H1 (cell line): ENCODE results near the gene DNMT1. TPM values are rescaled to one million over a fixed set of nuclear protein-coding genes. Genes with fewer than 3 reads are reported as not detected.

Experiments
- CTCF ChIA-PET: fragments of 300-600 bp; sonication (Branson Sonifier 250); formaldehyde crosslinking; loops from one replicate; lab custom pipeline; 2021; ENCODE audit not compliant: partially characterized antibody; lab: Charles Lee
- POLR2A ChIA-PET: fragments of 300-600 bp; sonication (Branson Sonifier 250); formaldehyde crosslinking; loops from one replicate; lab custom pipeline; 2021; ENCODE audit warnings: inconsistent platforms; ENCODE audit not compliant: partially characterized antibody; lab: Charles Lee
- DNase-seq, 2 experiments: peaks; one replicate each; pipeline versions ENCODE4 v3.0.0 to v3.0.0-alpha.2; 2010 to 2022; ENCODE audit warnings: low spot score in 2 of 2, low read depth in 1 of 2, mixed read lengths in 1 of 2
- FAIRE-seq: peaks from 2 replicates; lab custom pipeline; 2011; peaks lifted over from hg19 to GRCh38; lab: Jason Lieb, UNC
- H2AFZ ChIP-seq: 2 replicates; pipeline ENCODE4 v1.8.1; 2012; ENCODE audit warnings: low read length, inconsistent platforms
- H2AK5ac ChIP-seq: 2 replicates; pipeline ENCODE4 v1.6.1; 2013; ENCODE audit warnings: low read depth, low read length
- H2BK120ac ChIP-seq: replicated peaks from 2 replicates; pipeline ENCODE3; 2013; ENCODE audit warnings: low read depth, low read length, inconsistent platforms
- H2BK12ac ChIP-seq: 2 replicates; pipeline ENCODE4 v1.6.1; 2013; ENCODE audit warnings: low read depth, low read length
- H2BK15ac ChIP-seq: 2 replicates; pipeline ENCODE4 v1.6.1; 2013; ENCODE audit warnings: low read length
- H2BK20ac ChIP-seq: 2 replicates; pipeline ENCODE4 v1.6.1; 2013; ENCODE audit warnings: low read length
- H2BK5ac ChIP-seq: 2 replicates; pipeline ENCODE4 v1.6.1; 2013; ENCODE audit warnings: low read depth, low read length
- H3K14ac ChIP-seq: 2 replicates; pipeline ENCODE4 v1.6.1; 2013; ENCODE audit warnings: inconsistent platforms; ENCODE audit not compliant: insufficient read length
- H3K18ac ChIP-seq: 2 replicates; pipeline ENCODE4 v1.6.1; 2013; ENCODE audit warnings: low read length; ENCODE audit errors: extremely low read depth
- H3K23ac ChIP-seq: 2 replicates; pipeline ENCODE4 v1.6.1; 2013; ENCODE audit warnings: inconsistent platforms; ENCODE audit not compliant: insufficient read length
- H3K23me2 ChIP-seq: 2 replicates; pipeline ENCODE4 v1.6.1; 2013; ENCODE audit warnings: low read depth, low read length
- H3K27ac ChIP-seq: 2 replicates; pipeline ENCODE4 v1.6.1; 2011; ENCODE audit warnings: low read depth, low read length, inconsistent platforms
- H3K27me3 ChIP-seq, 4 experiments: replicated peaks in 1 of 4; 1 replicate in 1 of 4; 2 replicates in 3 of 4; pipeline versions ENCODE4 v1.6.1 to v1.8.1; 2011 to 2013; ENCODE audit warnings: low read length in 3 of 4, mild to moderate bottlenecking in 3 of 4, inconsistent platforms in 2 of 4, mixed read lengths in 2 of 4, moderate library complexity in 1 of 4; ENCODE audit not compliant: control insufficient read depth in 3 of 4, insufficient read depth in 3 of 4; ENCODE audit errors: extremely low read depth in 1 of 4
- H3K36me3 ChIP-seq, 4 experiments: 2 replicates each; pipeline versions ENCODE4 v1.6.1 to v1.8.1; 2011 to 2013; ENCODE audit warnings: mild to moderate bottlenecking in 4 of 4, low read length in 3 of 4, moderate library complexity in 2 of 4, control low read depth in 1 of 4, inconsistent platforms in 1 of 4; ENCODE audit not compliant: insufficient read depth in 4 of 4, control insufficient read depth in 2 of 4
- H3K4ac ChIP-seq: replicated peaks from 2 replicates; pipeline ENCODE3; 2013; ENCODE audit warnings: low read length, low read depth, mixed read lengths, inconsistent platforms; ENCODE audit not compliant: insufficient read length
- H3K4me1 ChIP-seq, 4 experiments: replicated peaks in 1 of 4; 1 replicate in 1 of 4; 2 replicates in 3 of 4; pipeline versions ENCODE4 v1.6.1 to v1.8.1; 2011 to 2013; ENCODE audit warnings: low read length in 3 of 4, inconsistent platforms in 2 of 4, mixed read lengths in 1 of 4; ENCODE audit not compliant: insufficient read depth in 4 of 4, control insufficient read depth in 3 of 4
- H3K4me2 ChIP-seq, 2 experiments: 2 replicates each; pipeline versions ENCODE4 v1.6.1 to v1.8.1; 2011 to 2013; ENCODE audit warnings: low read depth in 2 of 2, low read length in 2 of 2, control low read depth in 1 of 2, inconsistent platforms in 1 of 2, mild to moderate bottlenecking in 1 of 2; ENCODE audit not compliant: insufficient read depth in 1 of 2
- H3K4me3 ChIP-seq, 4 experiments: fragments of 200-600, 300-600 bp in 1 of 4; sonication (generic), shearing (Covaris generic), sonication (Bioruptor Twin) in 1 of 4; 2 replicates each; pipeline versions ENCODE4 v1.5.1 to v1.8.1; 2011 to 2016; ENCODE audit warnings: low read length in 4 of 4, low read depth in 3 of 4, control low read depth in 2 of 4, inconsistent platforms in 2 of 4, mild to moderate bottlenecking in 2 of 4, mixed read lengths in 1 of 4, moderate library complexity in 1 of 4; ENCODE audit not compliant: insufficient read depth in 2 of 4; ENCODE audit errors: extremely low read depth in 1 of 4
- H3K56ac ChIP-seq: replicated peaks from 2 replicates; pipeline ENCODE3; 2013; ENCODE audit warnings: low read depth, mild to moderate bottlenecking, mixed read lengths, low read length, inconsistent platforms; ENCODE audit not compliant: insufficient read length
- H3K79me1 ChIP-seq: 2 replicates; pipeline ENCODE4 v1.6.1; 2013; ENCODE audit warnings: low read depth, low read length, control low read depth
- H3K79me2 ChIP-seq, 2 experiments: 2 replicates each; pipeline versions ENCODE4 v1.6.1 to v1.8.1; 2012 to 2013; ENCODE audit warnings: low read length in 2 of 2, mild to moderate bottlenecking in 2 of 2, inconsistent platforms in 1 of 2; ENCODE audit not compliant: insufficient read depth in 2 of 2, control insufficient read depth in 1 of 2
- H3K9ac ChIP-seq, 4 experiments: replicated peaks in 1 of 4; 1 replicate in 1 of 4; 2 replicates in 3 of 4; pipeline versions ENCODE4 v1.6.1 to v1.8.1; 2011 to 2013; ENCODE audit warnings: low read depth in 3 of 4, low read length in 3 of 4, control low read depth in 2 of 4, mild to moderate bottlenecking in 2 of 4, moderate library complexity in 2 of 4, inconsistent platforms in 1 of 4; ENCODE audit errors: extremely low read depth in 1 of 4
- H3K9me3 ChIP-seq, 2 experiments: 2 replicates each; pipeline versions ENCODE4 v1.6.1 to v1.8.1; 2012 to 2013; ENCODE audit warnings: mild to moderate bottlenecking in 2 of 2, moderate library complexity in 2 of 2, control low read depth in 1 of 2, inconsistent platforms in 1 of 2, low read depth in 1 of 2, low read length in 1 of 2, mixed read lengths in 1 of 2; ENCODE audit not compliant: insufficient read depth in 2 of 2
- H4K20me1 ChIP-seq, 2 experiments: replicated peaks in 1 of 2; 2 replicates each; pipeline versions ENCODE3 to v1.8.1; 2011 to 2013; ENCODE audit warnings: inconsistent platforms in 2 of 2, low read length in 2 of 2, mild to moderate bottlenecking in 1 of 2; ENCODE audit not compliant: insufficient read depth in 2 of 2, control insufficient read depth in 1 of 2
- H4K5ac ChIP-seq: 2 replicates; pipeline ENCODE4 v1.6.1; 2013; ENCODE audit warnings: low read length, low read depth, mixed read lengths, inconsistent platforms; ENCODE audit not compliant: insufficient read length
- H4K8ac ChIP-seq: 2 replicates; pipeline ENCODE4 v1.8.0; 2013; ENCODE audit warnings: mild to moderate bottlenecking, moderate library complexity, low read length, inconsistent platforms; ENCODE audit not compliant: insufficient read depth; ENCODE audit errors: extremely low read depth
- H4K91ac ChIP-seq: replicated peaks from 2 replicates; pipeline ENCODE3; 2013; ENCODE audit warnings: low read length, mixed read lengths, inconsistent platforms; ENCODE audit not compliant: insufficient read length
- POLR2AphosphoS5 ChIP-seq: IDR thresholded peaks from 2 replicates; pipeline ENCODE4 v1.6.1; 2011; ENCODE audit warnings: low read depth, low read length
- WGBS, 2 experiments: shearing (Covaris generic) in 1 of 2; methylation state at CpG; one replicate each; pipeline versions ENCODE4 v1.1.6 to v1.1.7; 2013 to 2015; ENCODE audit warnings: low lambda C conversion rate in 2 of 2, mixed read lengths in 2 of 2, inconsistent platforms in 1 of 2, low coverage in 1 of 2, missing lambda C conversion rate in 1 of 2; ENCODE audit not compliant: insufficient replicate concordance in 2 of 2, insufficient coverage in 1 of 2, insufficient read length in 1 of 2; ENCODE audit errors: extremely low coverage in 1 of 2, missing lambda C conversion rate in 1 of 2; 5-methylcytosine and 5-hydroxymethylcytosine counted together
- polyA plus RNA-seq, 7 experiments: library from polyadenylated mRNA; depleted of rRNA in 3 of 7; stranded (reverse) in 5 of 7; unstranded in 2 of 7; fragments of >200 nt in 5 of 7; fragments of 200-250 nt in 2 of 7; gene quantifications; 1 replicate in 5 of 7; 2 replicates in 1 of 7; 4 replicates in 1 of 7; pipeline versions ENCODE4 v1.2.1 to v1.2.3, GENCODE V29; 2011 to 2013; ENCODE audit warnings: missing spikeins in 2 of 7, mixed read lengths in 2 of 7
- total RNA-seq: library from RNA; stranded (reverse); fragmentation: NEBNext Ultra II Directional; extraction: Animal tissue kit (Norgen Biotek cat#: 25700); gene quantifications from 2 replicates; pipeline ENCODE4 v1.2.1, GENCODE V29; 2021

Gene DNMT1
- total and polyA plus RNA-seq, 2 of the 8 experiments (the other 6 are each of a cell fraction or from before 2014, with no cell fraction given), result 101 to 210 TPM

GRCh38 chr19:10183926-10184325, 10.8 kb downstream of the DNMT1 start:
- 84% methylated on average over 3 of the region's 3 CpGs; no CpG with 5 or more reads in 1 of the 2 experiments for WGBS, 2 experiments
- peaks cover 13 to 40% (median 28%) of the 10 kb centered on the region in 4 experiments; a peak in 6 of 8 replicates for H3K36me3 ChIP-seq
- DNase-seq (no peak), FAIRE-seq (no peak)
- H3K27me3 ChIP-seq, result no peaks in the 10 kb centered on the region
- H2BK12ac ChIP-seq, result no peak overlapping the region
- H3K23me2 ChIP-seq, result no peaks in the 10 kb centered on the region
- peaks cover 18 to 64% of the 10 kb centered on the region in 2 experiments for H3K79me2 ChIP-seq
- no peak overlapping the region for H2AK5ac ChIP-seq
- H3K56ac ChIP-seq, result no peak overlapping the region
- H2BK15ac ChIP-seq, result no peak overlapping the region
- no peak overlapping the region for H3K18ac ChIP-seq
- H3K23ac ChIP-seq, result no peak overlapping the region
- H3K4me2 ChIP-seq, result no peak overlapping the region
- H4K5ac ChIP-seq, result no peak overlapping the region
- no peak overlapping the region for H2AFZ ChIP-seq
- H3K27ac ChIP-seq, result no peak overlapping the region
- CTCF ChIA-PET, result interaction anchor here (0.6 to 2.4 kb wide), 5 partner anchors 22 to 758 kb away, joined by 3 to 8 read pairs (median 4); no protein-coding TSS in a partner anchor
- no peak overlapping the region for H2BK20ac ChIP-seq
- no peak overlapping the region for H2BK120ac ChIP-seq
- no peaks in the 10 kb centered on the region for H3K4me1 ChIP-seq
- H3K4ac ChIP-seq, result no peak overlapping the region
- no peak overlapping the region for H3K14ac ChIP-seq
- H4K20me1 ChIP-seq, result peaks cover 14 to 30% of the 10 kb centered on the region in 2 experiments
- no peak overlapping the region for H3K4me3 ChIP-seq
- H4K8ac ChIP-seq, result no peak overlapping the region
- no peak overlapping the region for H3K9ac ChIP-seq
- 0 out of 2 replicates have a peak overlapping the region, but pooled peaks have one; percentile 61 for H2BK5ac ChIP-seq
- no peak overlapping the region for H4K91ac ChIP-seq
- no peaks in the 10 kb centered on the region; the same call in none of the 2 replicates for H3K79me1 ChIP-seq
- no peaks in the 10 kb centered on the region for H3K9me3 ChIP-seq
- POLR2A ChIA-PET, result interaction anchor here (0.9 to 2.3 kb wide), 2 partner anchors 11 to 42 kb away, joined by 3 to 8 read pairs; partner anchors contain the start of gene DNMT1
- 0 out of 2 replicates have a peak, but pooled peaks have one; percentile 16 for TF ChIP-seq POLR2AphosphoS5
